ENCODE measurements around the gene CDH12. TPM values are rescaled to one million over a fixed set of nuclear protein-coding genes. Genes with fewer than 3 reads are reported as not detected.

The CDH12 gene
- total RNA-seq, 1 experiment from 2014 or later, result not detected

- TF ChIP-seq EZH2 (IDR thresholded peaks at IDR 0.05) (no peak), CEBPB (IDR thresholded peaks at IDR 0.05; ENCODE audit: low read depth) (no peak), CBX3 (IDR thresholded peaks at IDR 0.05; ENCODE audit: low read depth) (no peak), SP1 (IDR thresholded peaks at IDR 0.05; ENCODE audit: low read depth) (no peak), RAD21 (IDR thresholded peaks at IDR 0.05; ENCODE audit: low read depth) (no peak)
- Histone ChIP-seq H3K9ac (ENCODE audit: low read length) (no peak overlapping the region), H3K4me1 (ENCODE audit: control insufficient read depth in 1 of 2, insufficient read depth in 2 of 2, low read length in 2 of 2) (no peaks in the 10 kb centered on the region), H3K9me2 (ENCODE audit: insufficient read depth) (no peaks in the 10 kb centered on the region), H4K20me1 (ENCODE audit: insufficient read depth) (no peaks in the 10 kb centered on the region), H3K79me2 (ENCODE audit: insufficient read depth, low read length) (no peaks in the 10 kb centered on the region), H3K9me3 (ENCODE audit: control insufficient read depth in 1 of 2, insufficient read depth in 1 of 2, low read depth in 1 of 2, low read length in 2 of 2) (peaks cover 3 to 9% of the 10 kb centered on the region in 2 experiments; a peak in 2 of 4 replicates), H3K36me3 (ENCODE audit: control insufficient read depth in 1 of 2, insufficient read depth in 2 of 2, low read length in 2 of 2) (no peaks in the 10 kb centered on the region), H3K27me3 (ENCODE audit: insufficient read depth, low read length) (no peaks in the 10 kb centered on the region), H3K4me2 (ENCODE audit: low read length) (no peak overlapping the region), H3K4me3 (replicated peaks in 1 of 2; ENCODE audit: low read depth in 1 of 2, low read length in 2 of 2) (no peak overlapping the region), H2AFZ (ENCODE audit: low read depth, low read length, poor library complexity, severe bottlenecking) (no peak overlapping the region), H3K27ac (ENCODE audit: low read depth, low read length) (no peak overlapping the region)
- CTCF ChIA-PET, result no interaction called here
- RAD21 ChIA-PET (ENCODE audit: low non-redundant PET in 1 of 2, low total read pairs in 2 of 2, uncharacterized antibody in 2 of 2, unreplicated experiment in 2 of 2), result no interaction called here
- DNase-seq (ENCODE audit: low read depth, low spot score) (no peak), ATAC-seq (no peak)
- BruUV-seq (replicated peaks), result no TSS peak
- intact Hi-C loops (cut with micrococcal nuclease), result no loop called here
- POLR2A ChIA-PET, result no interaction called here
These were observed 575.0 kb downstream of the CDH12 start for GRCh38 chr5:22278164-22278563.

GRCh38 chr5:22277006-22277405 is 576.1 kb downstream of the CDH12 start:
- POLR2A ChIA-PET, result no interaction called here

More at GRCh38 chr5:22277006-22277405, 576.1 kb downstream of the CDH12 start:
- no peak for TF ChIP-seq CTCF (IDR thresholded peaks at IDR 0.05 in 2 of 3, conservative IDR thresholded peaks at IDR 0.05 in 1 of 3; ENCODE audit: borderline replicate concordance in 1 of 3, insufficient read depth in 1 of 3, low read depth in 2 of 3, low read length in 2 of 3)
- TF ChIP-seq CEBPB (IDR thresholded peaks at IDR 0.05; ENCODE audit: low read depth), result no peak
- no peak for TF ChIP-seq ATF3 (IDR thresholded peaks at IDR 0.05)
- TF ChIP-seq RAD21 (IDR thresholded peaks at IDR 0.05; ENCODE audit: low read depth), result no peak
- no peak for TF ChIP-seq EZH2phosphoT487 (IDR thresholded peaks at IDR 0.05; ENCODE audit: borderline replicate concordance)
- TF ChIP-seq REST (IDR thresholded peaks at IDR 0.05; ENCODE audit: low read depth), result no peak
- no peak for TF ChIP-seq EZH2 (IDR thresholded peaks at IDR 0.05)
- no peak for TF ChIP-seq POLR2AphosphoS5 (IDR thresholded peaks at IDR 0.05; ENCODE audit: low read depth, low read length)
- no peak for TF ChIP-seq SRF (IDR thresholded peaks at IDR 0.05; ENCODE audit: low read depth)
- no peaks in the 10 kb centered on the region for H3K9me2 ChIP-seq (ENCODE audit: insufficient read depth)
- no peaks in the 10 kb centered on the region for H4K20me1 ChIP-seq (ENCODE audit: insufficient read depth)
- H3K27ac ChIP-seq (ENCODE audit: low read depth, low read length), result no peak overlapping the region
- H3K9me3 ChIP-seq (ENCODE audit: control insufficient read depth in 1 of 2, insufficient read depth in 1 of 2, low read depth in 1 of 2, low read length in 2 of 2), result peaks cover 3 to 17% of the 10 kb centered on the region in 2 experiments; a peak in 2 of 4 replicates
- H3K27me3 ChIP-seq (ENCODE audit: insufficient read depth, low read length), result no peaks in the 10 kb centered on the region
- no TSS peak for BruUV-seq (replicated peaks)
- RAD21 ChIA-PET (ENCODE audit: low non-redundant PET in 1 of 2, low total read pairs in 2 of 2, uncharacterized antibody in 2 of 2, unreplicated experiment in 2 of 2), result no interaction called here
- no peak for ATAC-seq
- H2AFZ ChIP-seq (ENCODE audit: low read depth, low read length, poor library complexity, severe bottlenecking), result no peak overlapping the region
- DNase-seq (ENCODE audit: low read depth, low spot score), result no peak
- intact Hi-C loops (cut with micrococcal nuclease), result no loop called here
- no peak overlapping the region for H3K9ac ChIP-seq (ENCODE audit: low read length)
- no peaks in the 10 kb centered on the region for H3K79me2 ChIP-seq (ENCODE audit: insufficient read depth, low read length)
- H3K4me2 ChIP-seq (ENCODE audit: low read length), result no peak overlapping the region
- no peaks in the 10 kb centered on the region for H3K36me3 ChIP-seq (ENCODE audit: control insufficient read depth in 1 of 2, insufficient read depth in 2 of 2, low read length in 2 of 2)
- H3K4me3 ChIP-seq (replicated peaks in 1 of 2; ENCODE audit: low read depth in 1 of 2, low read length in 2 of 2), result no peak overlapping the region
- CTCF ChIA-PET, result no interaction called here
- H3K4me1 ChIP-seq (ENCODE audit: control insufficient read depth in 1 of 2, insufficient read depth in 2 of 2, low read length in 2 of 2), result no peaks in the 10 kb centered on the region
